ENCODE data around the gene TMEM40.

Gene TMEM40

GRCh38 chr3:12775226-12775625, 16.2 kb upstream of the TMEM40 start:
- DNase-seq, result no peak

- DNase-seq, result no peak
Measured at GRCh38 chr3:12774619-12775018, 15.6 kb upstream of the TMEM40 start.

- no peak for DNase-seq
Measured at GRCh38 chr3:12773710-12774086, 14.6 kb upstream of the TMEM40 start.

- no peak for DNase-seq
Measured at GRCh38 chr3:12773030-12773709, 14.1 kb upstream of the TMEM40 start.

GRCh38 chr3:12772462-12772861, 13.4 kb upstream of the TMEM40 start:
- DNase-seq, result no peak

GRCh38 chr3:12771236-12771635, 12.2 kb upstream of the TMEM40 start:
- no peak for DNase-seq

GRCh38 chr3:12769761-12770160, 10.7 kb upstream of the TMEM40 start:
- no peak for DNase-seq

- DNase-seq, result no peak
Measured at GRCh38 chr3:12768579-12769527, 9.8 kb upstream of the TMEM40 start.

GRCh38 chr3:12766541-12766940, 7.5 kb upstream of the TMEM40 start:
- DNase-seq, result no peak

GRCh38 chr3:12764171-12764776, 5.2 kb upstream of the TMEM40 start:
- DNase-seq, result no peak

- DNase-seq, result no peak
Measured at GRCh38 chr3:12759693-12760565, 870 bp upstream of the TMEM40 start.

- no peak for DNase-seq
Measured at GRCh38 chr3:12758025-12758781, 856 bp downstream of the TMEM40 start.

- no peak for DNase-seq
Measured at GRCh38 chr3:12756635-12757034, 2.4 kb downstream of the TMEM40 start.

GRCh38 chr3:12756175-12756574, 2.9 kb downstream of the TMEM40 start:
- DNase-seq, result no peak

GRCh38 chr3:12755754-12756153, 3.3 kb downstream of the TMEM40 start:
- no peak for DNase-seq

GRCh38 chr3:12754313-12754712, 4.7 kb downstream of the TMEM40 start:
- DNase-seq, result no peak

- no peak for DNase-seq
Measured at GRCh38 chr3:12753275-12754028, 5.6 kb downstream of the TMEM40 start.

GRCh38 chr3:12752809-12753208, 6.2 kb downstream of the TMEM40 start:
- no peak for DNase-seq

- DNase-seq, result no peak
Measured at GRCh38 chr3:12752102-12752501, 7.0 kb downstream of the TMEM40 start.

- DNase-seq, result no peak
Measured at GRCh38 chr3:12751571-12751970, 7.5 kb downstream of the TMEM40 start.

GRCh38 chr3:12750658-12751071, 8.4 kb downstream of the TMEM40 start:
- no peak for DNase-seq
